K562 (cell line): ENCODE measurements around the gene KCNN3. TPM values are rescaled to one million over a fixed set of nuclear protein-coding genes. Genes with fewer than 3 reads are reported as not detected.

Experiments
- ATAC-seq: fragments of 200-7000 bp; cut with Tn5 transposase; 3 replicates; pipeline ENCODE4 v1.9.1; 2020; ENCODE audit warnings: moderate library complexity
- BruUV-seq: library from RNA; stranded (reverse); fragments of 400-500 nt; replicated peaks from 2 replicates; lab custom pipeline; 2021; lab: Mats Ljungman, UMichigan
- CTCF ChIA-PET: fragments of 300-600 bp; formaldehyde crosslinking; extraction: SDS; loops from one replicate; lab custom pipeline; 2021; ENCODE audit warnings: low intra/inter-chr PET ratio; lab: Yijun Ruan, JAX
- POLR2A ChIA-PET: fragments of 300-600, 350-650 bp; sonication (Branson Sonifier 250); formaldehyde crosslinking; extraction: SDS; loops from one replicate; lab custom pipeline; 2021; ENCODE audit warnings: antibody characterized with exemption, inconsistent platforms; lab: Yijun Ruan, JAX
- DNase-seq, 4 experiments: peaks; one replicate each; pipeline versions ENCODE4 v3.0.0 to v3.0.0-alpha.2; 2011 to 2018; ENCODE audit warnings: low spot score in 3 of 4, mixed read lengths in 3 of 4; ENCODE audit errors: extremely low read depth in 1 of 4
- FAIRE-seq: peaks from 2 replicates; lab custom pipeline; 2011; peaks lifted over from hg19 to GRCh38; lab: Jason Lieb, UNC
- H2AFZ ChIP-seq: 2 replicates; pipeline ENCODE4 v1.6.0; 2011; ENCODE audit warnings: low read depth, low read length, control low read depth, inconsistent platforms
- H3K27ac ChIP-seq: fragments of 200-600 bp; 3 replicates; pipeline ENCODE4 v1.8.0; 2011; ENCODE audit warnings: low read depth, mild to moderate bottlenecking, control low read depth, inconsistent platforms, low read length, moderate library complexity, mixed read lengths; ENCODE audit errors: extremely low read depth
- H3K27me3 ChIP-seq, 2 experiments: fragments of 300-600 bp in 1 of 2; 2 replicates in 1 of 2; 3 replicates in 1 of 2; pipeline versions ENCODE4 v1.6.0 to v1.8.0; 2011; ENCODE audit warnings: inconsistent platforms in 2 of 2, low read length in 2 of 2, mild to moderate bottlenecking in 1 of 2, mixed read lengths in 1 of 2, moderate library complexity in 1 of 2; ENCODE audit not compliant: control insufficient read depth in 2 of 2, insufficient read depth in 2 of 2
- H3K36me3 ChIP-seq: fragments of 300-600 bp; 3 replicates; pipeline ENCODE4 v1.8.0; 2011; ENCODE audit warnings: mild to moderate bottlenecking, low read length, inconsistent platforms; ENCODE audit not compliant: control insufficient read depth, insufficient read depth
- H3K4me1 ChIP-seq, 2 experiments: fragments of 200-600 bp in 1 of 2; replicated peaks in 1 of 2; 2 replicates in 1 of 2; 3 replicates in 1 of 2; pipeline versions ENCODE4 v1.5.1 to v1.8.0; 2011; ENCODE audit warnings: inconsistent platforms in 2 of 2, low read length in 2 of 2, mild to moderate bottlenecking in 1 of 2, mixed read lengths in 1 of 2, moderate library complexity in 1 of 2; ENCODE audit not compliant: control insufficient read depth in 2 of 2, insufficient read depth in 2 of 2
- H3K4me2 ChIP-seq: 2 replicates; pipeline ENCODE4 v1.6.1; 2011; ENCODE audit warnings: low read length, control low read depth, inconsistent platforms, mixed read lengths; ENCODE audit not compliant: insufficient read depth
- H3K4me3 ChIP-seq: fragments of 200-600 bp; sonication (generic), shearing (Covaris generic); 2 replicates; pipeline ENCODE4 v1.5.1; 2016; ENCODE audit warnings: control low read depth, inconsistent platforms
- H3K79me2 ChIP-seq: fragments of 200-600 bp; 3 replicates; pipeline ENCODE4 v1.8.0; 2011; ENCODE audit warnings: low read length, inconsistent platforms; ENCODE audit not compliant: control insufficient read depth, insufficient read depth
- H3K9ac ChIP-seq, 2 experiments: 2 replicates each; pipeline versions ENCODE4 v1.6.0 to v1.6.1; 2011; ENCODE audit warnings: low read depth in 2 of 2, low read length in 2 of 2, control low read depth in 1 of 2, inconsistent platforms in 1 of 2, mild to moderate bottlenecking in 1 of 2, mixed read lengths in 1 of 2; ENCODE audit not compliant: insufficient read depth in 1 of 2
- H3K9me1 ChIP-seq: one replicate; pipeline ENCODE4 v1.6.0; 2011; ENCODE audit warnings: inconsistent platforms, mild to moderate bottlenecking, low read length, moderate library complexity; ENCODE audit not compliant: control insufficient read depth, insufficient read depth
- H3K9me3 ChIP-seq: replicated peaks from 2 replicates; pipeline ENCODE4 v1.5.1; 2011; ENCODE audit warnings: low read depth, low read length, inconsistent platforms; ENCODE audit not compliant: control insufficient read depth, insufficient read depth
- H4K20me1 ChIP-seq: replicated peaks from 2 replicates; pipeline ENCODE4 v1.6.1; 2011; ENCODE audit warnings: low read length, inconsistent platforms, mixed read lengths; ENCODE audit not compliant: control insufficient read depth, insufficient read depth
- EZH2 ChIP-seq: IDR thresholded peaks from 2 replicates; pipeline ENCODE4 v1.6.1; 2012; ENCODE audit warnings: low read depth, mild to moderate bottlenecking, inconsistent platforms, low read length, borderline replicate concordance
- FOXK1 ChIP-seq: sonication (generic); formaldehyde crosslinking; IDR thresholded peaks from 2 replicates; pipeline ENCODE4 v1.8.0; 2022; ENCODE audit warnings: missing genetic modification reagents, mild to moderate bottlenecking, borderline replicate concordance
- GTF2F1 ChIP-seq: IDR thresholded peaks from 2 replicates; pipeline ENCODE4 v1.6.1; 2011; ENCODE audit warnings: low read depth, low read length, improper control_type of control experiment
- NCOA2 ChIP-seq, 2 experiments: fragments of 450-650 bp; IDR thresholded peaks; 2 replicates each; pipeline ENCODE4 v1.6.1; 2018; ENCODE audit warnings: mild to moderate bottlenecking in 2 of 2, moderate library complexity in 1 of 2; ENCODE audit not compliant: partially characterized antibody in 2 of 2
- NFE2L1 ChIP-seq: fragments of 450-650 bp; IDR thresholded peaks from 2 replicates; pipeline ENCODE4 v1.6.1; 2016; ENCODE audit warnings: missing genetic modification characterization, low read depth, mild to moderate bottlenecking, missing compliant biosample characterization, moderate library complexity, borderline replicate concordance
- POLR2AphosphoS2 ChIP-seq: IDR thresholded peaks from 2 replicates; pipeline ENCODE4 v1.6.1; 2012; ENCODE audit warnings: low read length, improper control_type of control experiment
- POLR2H ChIP-seq: IDR thresholded peaks from 2 replicates; pipeline ENCODE4 v1.6.1; 2016; ENCODE audit warnings: missing genetic modification characterization, low read depth, mild to moderate bottlenecking, control low read depth, missing compliant biosample characterization, moderate library complexity
- SMAD1 ChIP-seq: fragments of 150-350 bp; IDR thresholded peaks from 2 replicates; pipeline ENCODE4 v1.6.1; 2014; ENCODE audit warnings: low read length, low read depth; ENCODE audit not compliant: partially characterized antibody
- ZEB2 ChIP-seq: fragments of 450-650 bp; IDR thresholded peaks from 2 replicates; pipeline ENCODE4 v1.6.1; 2016
- ZNF232 ChIP-seq: sonication (generic); formaldehyde crosslinking; IDR thresholded peaks from 2 replicates; pipeline ENCODE4 v1.8.0; 2022; ENCODE audit warnings: mild to moderate bottlenecking, missing genetic modification reagents
- ZNF561 ChIP-seq: fragments of 450-650 bp; formaldehyde crosslinking; conservative IDR thresholded peaks from 2 replicates; pipeline ENCODE4 v1.4.0; 2020; ENCODE audit warnings: mild to moderate bottlenecking, moderate library complexity
- ZNF75A ChIP-seq: fragments of 450-650 bp; formaldehyde crosslinking; IDR thresholded peaks from 2 replicates; pipeline ENCODE4 v1.4.0; 2020; ENCODE audit warnings: mild to moderate bottlenecking
- ZNF785 ChIP-seq: fragments of 250-450 bp; sonication (Bioruptor Pico); IDR thresholded peaks from 2 replicates; pipeline ENCODE4 v1.4.0; 2020; ENCODE audit warnings: mild to moderate bottlenecking
- WGBS: fragments of 100-300 bp; shearing (Covaris generic); methylation state at CpG from one replicate; pipeline ENCODE4 v1.1.6; 2016; ENCODE audit warnings: low coverage, mixed read lengths; ENCODE audit not compliant: insufficient coverage; ENCODE audit errors: missing lambda C conversion rate; 5-methylcytosine and 5-hydroxymethylcytosine counted together
- in situ Hi-C: fragments of 300-500 bp; cut with MboI; formaldehyde crosslinking; loops from 4 replicates; pipeline ENCODE4 v1.15.0; 2018; ENCODE audit warnings: inconsistent platforms, mixed read lengths
- intact Hi-C: fragments of 100-400 bp; cut with micrococcal nuclease; formaldehyde crosslinking; loops from 2 replicates; pipeline ENCODE4 v1.14.2; 2022
- polyA plus RNA-seq, 8 experiments: library from polyadenylated mRNA; depleted of rRNA in 4 of 8; stranded (reverse) in 5 of 8; unstranded in 3 of 8; fragments of >200 nt; fragmentation: Nextera tagmentation in 2 of 8; fragmentation: Illumina TruSeq in 1 of 8; extraction: Ambion mirVana in 2 of 8; extraction: Trizol in 1 of 8; gene quantifications; 2 replicates each; pipeline versions ENCODE4 v1.2.1 to v1.2.3, GENCODE V29; 2011 to 2014; ENCODE audit warnings: inconsistent platforms in 1 of 8, missing spikeins in 1 of 8
- total RNA-seq, 7 experiments: library from RNA; depleted of rRNA in 6 of 7; stranded (reverse); fragments of >200 nt in 6 of 7; fragmentation: Illumina TruSeq in 2 of 7; extraction: Trizol in 2 of 7; gene quantifications; 2 replicates each; pipeline versions ENCODE4 v1.2.1 to v1.2.3, GENCODE V29; 2011 to 2021; ENCODE audit warnings: low replicate concordance in 1 of 7
- TF ChIP-seq, protein P1 (sequence below): fragments of 450-650 bp; formaldehyde crosslinking; IDR thresholded peaks from 2 replicates; pipeline ENCODE4 v1.4.0; 2022; ENCODE audit warnings: missing genetic modification characterization

The KCNN3 gene
- total and polyA plus RNA-seq, 9 of the 15 experiments (the other 6 are each of a cell fraction or from before 2014, with no cell fraction given), result 0.02 to 0.03 TPM; not detected in 7

GRCh38 chr1:154822233-154822632 is 47.8 kb downstream of the KCNN3 start:
- no peaks in the 10 kb centered on the region for H3K79me2 ChIP-seq
- H3K4me1 ChIP-seq, result no peaks in the 10 kb centered on the region
- ChIA-PET CTCF (no interaction called here), POLR2A (interaction anchor here (0.6 to 0.7 kb wide), 2 partner anchors 118 to 694 kb away, joined by 3 read pairs; no protein-coding TSS in a partner anchor)
- no peaks in the 10 kb centered on the region for H3K9me3 ChIP-seq
- H2AFZ ChIP-seq, result no peak overlapping the region
- no peak overlapping the region for H3K27ac ChIP-seq
- no peaks in the 10 kb centered on the region for H3K9me1 ChIP-seq
- no peak overlapping the region for H3K4me3 ChIP-seq
- intact Hi-C loops (no loop called here), in situ Hi-C loops (no loop called here)
- ATAC-seq, result no peak
- H3K9ac ChIP-seq, result no peak overlapping the region
- DNase-seq, result no peak
- H3K27me3 ChIP-seq, result peaks cover 29 to 76% of the 10 kb centered on the region in 2 experiments
- no peaks in the 10 kb centered on the region for H3K36me3 ChIP-seq
- no peak overlapping the region for H3K4me2 ChIP-seq
- H4K20me1 ChIP-seq, result peaks cover 3% of the 10 kb centered on the region; the same call in 1 of the 2 replicates
- BruUV-seq, result no TSS peak
- TF ChIP-seq POLR2H (tag) (no peak), POLR2AphosphoS2 (no peak), EZH2 (no peak), GTF2F1 (no peak), ZNF561 (CRISPR knock-in tag) (no peak), ZNF75A (CRISPR knock-in tag) (no peak), NFE2L1 (tag) (no peak), ZEB2 (no peak), ZNF232 (CRISPR knock-in tag) (no peak), FOXK1 (CRISPR knock-in tag) (no peak), NCOA2 (IDR thresholded peaks at IDR 0.05; ENCODE audit: partially characterized antibody in 2 of 2) (no peak), ZNF785 (CRISPR knock-in tag) (no peak), SMAD1 (no peak)
- TF ChIP-seq, protein P1, sequence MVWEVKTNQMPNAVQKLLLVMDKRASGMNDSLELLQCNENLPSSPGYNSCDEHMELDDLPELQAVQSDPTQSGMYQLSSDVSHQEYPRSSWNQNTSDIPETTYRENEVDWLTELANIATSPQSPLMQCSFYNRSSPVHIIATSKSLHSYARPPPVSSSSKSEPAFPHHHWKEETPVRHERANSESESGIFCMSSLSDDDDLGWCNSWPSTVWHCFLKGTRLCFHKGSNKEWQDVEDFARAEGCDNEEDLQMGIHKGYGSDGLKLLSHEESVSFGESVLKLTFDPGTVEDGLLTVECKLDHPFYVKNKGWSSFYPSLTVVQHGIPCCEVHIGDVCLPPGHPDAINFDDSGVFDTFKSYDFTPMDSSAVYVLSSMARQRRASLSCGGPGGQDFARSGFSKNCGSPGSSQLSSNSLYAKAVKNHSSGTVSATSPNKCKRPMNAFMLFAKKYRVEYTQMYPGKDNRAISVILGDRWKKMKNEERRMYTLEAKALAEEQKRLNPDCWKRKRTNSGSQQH, result no peak
- WGBS, result 12% methylated on average over 10 of the region's 10 CpGs
- FAIRE-seq, result no peak
